WERI-Rb-1 (cell line): Measurements from ENCODE around the gene ADARB1.

Experiments
- DNase-seq: peaks from one replicate; pipeline ENCODE4 v3.0.0-alpha.2; 2020
- H3K27ac ChIP-seq: fragments of 250-450 bp; sonication (Bioruptor Pico); 2 replicates; pipeline ENCODE4 v1.5.1; 2020; ENCODE audit warnings: mild to moderate bottlenecking, moderate library complexity
- H3K27me3 ChIP-seq: fragments of 250-450 bp; sonication (Bioruptor Pico); 2 replicates; pipeline ENCODE4 v1.5.1; 2021; ENCODE audit warnings: mild to moderate bottlenecking, low read depth, moderate library complexity; ENCODE audit not compliant: insufficient read depth, severe bottlenecking
- H3K36me3 ChIP-seq: fragments of 250-450 bp; sonication (Bioruptor Pico); 2 replicates; pipeline ENCODE4 v1.5.1; 2020; ENCODE audit warnings: mild to moderate bottlenecking, moderate library complexity
- H3K4me3 ChIP-seq: 2 replicates; pipeline ENCODE4 v1.5.1; 2011; ENCODE audit warnings: low read depth, mild to moderate bottlenecking, control low read depth, low read length
- H3K9me3 ChIP-seq: fragments of 250-450 bp; sonication (Bioruptor Pico); 2 replicates; pipeline ENCODE4 v1.5.1; 2021; ENCODE audit warnings: mild to moderate bottlenecking, moderate library complexity; ENCODE audit not compliant: severe bottlenecking
- CTCF ChIP-seq: IDR thresholded peaks from 2 replicates; pipeline ENCODE4 v1.5.1; 2011; ENCODE audit warnings: low read depth, mild to moderate bottlenecking, control low read depth, inconsistent platforms, low read length

ADARB1 gene

GRCh38 chr21:45117314-45117713, 42.9 kb downstream of the ADARB1 start:
- Histone ChIP-seq H3K4me3 (no peak overlapping the region), H3K9me3 (no peaks in the 10 kb centered on the region), H3K27me3 (no peaks in the 10 kb centered on the region), H3K27ac (no peak overlapping the region), H3K36me3 (no peaks in the 10 kb centered on the region; the same call in none of the 2 replicates)
- DNase-seq: no peak
- no peak for TF ChIP-seq CTCF

DNA sequence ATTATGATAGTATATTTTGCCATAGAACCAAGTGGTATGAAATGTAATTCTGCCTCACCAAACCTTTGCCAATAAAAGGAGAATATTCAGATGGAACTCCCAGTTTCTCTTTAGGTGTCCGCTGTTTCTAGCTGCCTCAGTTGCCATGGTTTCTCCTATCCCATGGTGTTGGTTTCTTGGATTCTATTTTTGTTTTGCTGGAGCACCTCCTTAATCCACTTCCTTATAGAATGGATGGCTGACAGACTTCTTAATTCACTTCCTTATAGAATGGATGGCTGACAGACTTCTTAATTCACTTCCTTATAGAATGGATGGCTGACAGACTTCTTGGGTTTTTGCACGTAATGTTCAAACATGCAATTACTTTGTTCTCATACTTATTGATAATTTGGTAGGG, 43.7 kb downstream of the ADARB1 start:
- no peak for TF ChIP-seq CTCF
- no peak for DNase-seq
- H3K27ac ChIP-seq: no peak overlapping the region
- no peaks in the 10 kb centered on the region; the same call in none of the 2 replicates for H3K36me3 ChIP-seq
- no peak overlapping the region for H3K4me3 ChIP-seq
- no peaks in the 10 kb centered on the region for H3K27me3 ChIP-seq
- no peaks in the 10 kb centered on the region for H3K9me3 ChIP-seq

DNA sequence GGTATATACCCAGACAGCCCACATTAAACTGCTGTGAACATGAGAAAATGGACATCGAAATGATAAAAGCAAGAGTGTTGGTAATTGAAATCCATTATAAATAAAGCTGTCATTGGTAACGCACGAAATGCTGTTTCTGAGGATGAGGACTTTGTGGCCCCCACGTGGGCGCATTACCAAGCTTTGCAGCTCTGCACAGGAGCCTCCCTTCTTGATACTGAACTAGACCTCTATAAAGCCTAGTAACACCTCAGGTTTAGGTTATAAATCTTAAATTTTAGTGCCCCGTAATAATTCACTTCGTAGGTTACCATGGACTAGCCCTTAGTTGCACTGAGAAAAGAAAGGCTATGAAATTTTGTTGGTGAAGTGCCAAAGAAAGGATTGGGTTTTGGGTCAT, 45.4 kb downstream of the ADARB1 start:
- Histone ChIP-seq H3K27ac (no peak overlapping the region), H3K27me3 (no peaks in the 10 kb centered on the region), H3K9me3 (no peaks in the 10 kb centered on the region), H3K36me3 (no peaks in the 10 kb centered on the region; the same call in none of the 2 replicates), H3K4me3 (no peak overlapping the region)
- no peak for DNase-seq
- TF ChIP-seq CTCF: no peak

GRCh38 chr21:45120975-45121374, 46.6 kb downstream of the ADARB1 start:
- no peak for DNase-seq
- Histone ChIP-seq H3K27ac (no peak overlapping the region), H3K9me3 (no peaks in the 10 kb centered on the region), H3K4me3 (no peak overlapping the region), H3K36me3 (no peaks in the 10 kb centered on the region; the same call in none of the 2 replicates), H3K27me3 (no peaks in the 10 kb centered on the region)
- TF ChIP-seq CTCF: no peak

DNA sequence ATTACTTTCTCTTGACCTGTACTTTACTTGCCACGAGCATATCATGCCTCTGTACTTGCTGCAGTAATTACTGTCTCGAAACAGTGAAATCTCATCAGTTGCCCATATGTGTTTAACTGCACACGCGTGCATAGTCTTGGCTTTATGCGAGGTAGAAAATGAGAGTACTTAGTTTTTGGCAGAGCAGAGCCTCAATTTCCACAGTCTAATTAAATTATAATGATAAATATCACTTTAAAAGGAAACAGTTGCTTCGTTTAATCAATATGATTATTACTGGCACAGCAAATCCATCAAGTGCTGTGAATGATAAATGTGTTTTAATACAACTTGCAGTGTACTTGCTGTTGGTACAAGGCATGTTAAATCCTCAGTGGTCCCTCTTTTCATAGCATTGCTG, 47.6 kb downstream of the ADARB1 start:
- no peak for TF ChIP-seq CTCF
- H3K36me3 ChIP-seq: no peaks in the 10 kb centered on the region; the same call in none of the 2 replicates
- H3K9me3 ChIP-seq: no peaks in the 10 kb centered on the region
- no peaks in the 10 kb centered on the region for H3K27me3 ChIP-seq
- DNase-seq: no peak
- H3K4me3 ChIP-seq: no peak overlapping the region
- H3K27ac ChIP-seq: no peak overlapping the region

DNA sequence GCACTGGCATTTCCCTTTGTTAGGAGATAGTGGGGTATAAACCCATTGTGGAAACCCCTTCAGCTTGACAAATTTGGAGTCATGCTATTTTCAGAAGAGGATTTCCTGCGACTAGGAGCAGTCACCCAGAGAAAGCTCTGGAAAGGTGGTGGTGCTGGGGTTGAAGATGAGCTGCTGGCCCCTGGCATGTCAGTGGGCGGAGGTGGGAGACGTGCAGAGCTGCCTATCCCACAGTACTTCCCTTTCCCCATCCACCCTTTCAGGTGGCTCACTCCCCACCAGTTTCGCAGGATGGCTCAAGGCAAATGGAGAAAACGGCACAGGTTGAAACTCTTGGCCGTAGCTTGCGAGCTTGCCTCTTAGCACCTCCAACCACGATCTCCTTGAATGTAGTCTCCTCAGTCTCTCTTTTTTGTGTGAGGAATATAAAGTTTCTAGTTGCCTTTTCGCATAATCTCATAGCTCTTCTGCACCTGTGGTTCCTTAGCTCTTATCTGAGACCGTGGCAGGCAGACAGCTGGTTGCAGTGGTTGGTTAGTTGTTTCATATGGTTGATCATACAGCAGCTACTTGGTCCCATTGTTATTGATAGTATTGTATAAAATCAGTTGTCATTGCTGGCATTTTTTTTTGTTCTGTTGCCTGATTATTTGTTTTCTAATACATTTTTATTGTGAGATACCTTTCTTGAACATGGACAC, 48.2 kb downstream of the ADARB1 start:
- no peaks in the 10 kb centered on the region for H3K27me3 ChIP-seq
- no peak for TF ChIP-seq CTCF
- DNase-seq: no peak
- H3K36me3 ChIP-seq: no peaks in the 10 kb centered on the region; the same call in 1 of the 2 replicates
- H3K9me3 ChIP-seq: no peaks in the 10 kb centered on the region
- H3K4me3 ChIP-seq: no peak overlapping the region
- peak overlapping the region; percentile 99 for H3K27ac ChIP-seq
